WTC11 (cell line): ENCODE results near the gene CCDC34. TPM values are rescaled to one million over a fixed set of nuclear protein-coding genes. Genes with fewer than 3 reads are reported as not detected.

ENCODE experiments used
- ATAC-seq: fragments of 200-7000 bp; cut with Tn5 transposase; 2 replicates; pipeline ENCODE4 v1.10.0; 2021; ENCODE audit warnings: mild to moderate bottlenecking, moderate library complexity
- CTCF ChIA-PET: fragments of 300-600 bp; sonication (Branson Sonifier 250); formaldehyde crosslinking; loops from one replicate; lab custom pipeline; 2021; ENCODE audit warnings: antibody characterized with exemption; lab: Charles Lee
- POLR2A ChIA-PET: fragments of 350-600 bp; sonication (Branson Sonifier 250); formaldehyde crosslinking; loops from one replicate; lab custom pipeline; 2021; ENCODE audit warnings: antibody characterized with exemption; lab: Charles Lee
- DNase-seq: peaks from one replicate; pipeline ENCODE4 v3.0.0; 2021; ENCODE audit warnings: low spot score
- H3K27ac Mint-ChIP-seq: 2 replicates; pipeline ENCODE4 v1.8.0; 2021; ENCODE audit warnings: mixed read lengths
- H3K27me3 Mint-ChIP-seq: 2 replicates; pipeline ENCODE4 v1.8.0; 2021; ENCODE audit warnings: low read depth, mild to moderate bottlenecking, moderate library complexity, mixed read lengths
- H3K36me3 Mint-ChIP-seq: 2 replicates; pipeline ENCODE4 v1.8.0; 2021; ENCODE audit warnings: mixed read lengths
- H3K4me1 Mint-ChIP-seq: 2 replicates; pipeline ENCODE4 v1.8.0; 2022; ENCODE audit warnings: mixed read lengths
- H3K4me3 Mint-ChIP-seq: 2 replicates; pipeline ENCODE4 v1.8.0; 2021; ENCODE audit warnings: mild to moderate bottlenecking, moderate library complexity, mixed read lengths
- H3K9me3 Mint-ChIP-seq: 2 replicates; pipeline ENCODE4 v1.8.0; 2021; ENCODE audit warnings: mixed read lengths
- ATF1 ChIP-seq: sonication (generic); formaldehyde crosslinking; IDR thresholded peaks from 2 replicates; pipeline ENCODE4 v1.8.1; 2023; ENCODE audit warnings: mild to moderate bottlenecking, moderate library complexity, missing genetic modification reagents
- ATF3 ChIP-seq: sonication (generic); formaldehyde crosslinking; conservative IDR thresholded peaks from 2 replicates; pipeline ENCODE4 v1.8.1; 2022; ENCODE audit warnings: mild to moderate bottlenecking, missing genetic modification reagents
- CBFB ChIP-seq: sonication (generic); formaldehyde crosslinking; IDR thresholded peaks from 2 replicates; pipeline ENCODE4 v1.8.1; 2022; ENCODE audit warnings: mild to moderate bottlenecking, low read depth, missing genetic modification reagents
- CTCF ChIP-seq: fragments of 200-600 bp; IDR thresholded peaks from 2 replicates; pipeline ENCODE4 v1.8.0; 2022; ENCODE audit warnings: antibody characterized with exemption
- FOXP1 ChIP-seq: sonication (generic); formaldehyde crosslinking; IDR thresholded peaks from 2 replicates; pipeline ENCODE4 v1.8.0; 2022; ENCODE audit warnings: missing genetic modification reagents, mild to moderate bottlenecking, moderate library complexity, borderline replicate concordance
- NR2C2 ChIP-seq: sonication (generic); formaldehyde crosslinking; IDR thresholded peaks from 2 replicates; pipeline ENCODE4 v1.8.0; 2022; ENCODE audit warnings: mild to moderate bottlenecking, missing genetic modification reagents
- TCF7 ChIP-seq: sonication (generic); formaldehyde crosslinking; IDR thresholded peaks from 2 replicates; pipeline ENCODE4 v1.8.0; 2022; ENCODE audit warnings: mild to moderate bottlenecking, low read depth, missing genetic modification reagents, moderate library complexity
- TP53 ChIP-seq: sonication (generic); formaldehyde crosslinking; IDR thresholded peaks from 2 replicates; pipeline ENCODE4 v1.8.1; 2023; ENCODE audit warnings: mild to moderate bottlenecking, missing genetic modification reagents
- ZBTB21 ChIP-seq: sonication (generic); formaldehyde crosslinking; IDR thresholded peaks from 2 replicates; pipeline ENCODE4 v1.8.1; 2023; ENCODE audit warnings: mild to moderate bottlenecking, missing genetic modification reagents, borderline replicate concordance
- ZNF416 ChIP-seq: fragments of 250-450 bp; sonication (Bioruptor Pico); IDR thresholded peaks from 2 replicates; pipeline ENCODE4 v1.9.0; 2021; ENCODE audit warnings: mild to moderate bottlenecking, inconsistent platforms
- ZNF671 ChIP-seq: fragments of 250-450 bp; sonication (Bioruptor Pico); IDR thresholded peaks from 2 replicates; pipeline ENCODE4 v1.8.0; 2021; ENCODE audit warnings: mild to moderate bottlenecking
- total RNA-seq: library from RNA; stranded (reverse); gene quantifications from 3 replicates; pipeline ENCODE4 v1.2.3, GENCODE V29; 2021
- TF ChIP-seq, protein P1 (sequence below): sonication (generic); formaldehyde crosslinking; IDR thresholded peaks from 2 replicates; pipeline ENCODE4 v1.8.1; 2022; ENCODE audit warnings: low read depth, mild to moderate bottlenecking, moderate library complexity, missing genetic modification reagents, borderline replicate concordance
- TF ChIP-seq, protein P2 (sequence below): fragments of 250-450 bp; sonication (Bioruptor Pico); IDR thresholded peaks from 2 replicates; pipeline ENCODE4 v1.9.0; 2021; ENCODE audit warnings: mild to moderate bottlenecking, borderline replicate concordance
- TF ChIP-seq, protein P3 (sequence below): sonication (generic); formaldehyde crosslinking; IDR thresholded peaks from 2 replicates; pipeline ENCODE4 v1.8.1; 2022; ENCODE audit warnings: missing genetic modification reagents, borderline replicate concordance
- TF ChIP-seq, protein P4 (sequence below): sonication (generic); formaldehyde crosslinking; IDR thresholded peaks from 2 replicates; pipeline ENCODE4 v1.8.0; 2022; ENCODE audit warnings: mild to moderate bottlenecking, missing genetic modification reagents
- TF ChIP-seq, protein P5 (sequence below): sonication (generic); formaldehyde crosslinking; IDR thresholded peaks from 2 replicates; pipeline ENCODE4 v1.8.0; 2023; ENCODE audit warnings: missing genetic modification reagents

CCDC34 gene
- total RNA-seq, 1 experiment from 2014 or later = 23.7 TPM

DNA sequence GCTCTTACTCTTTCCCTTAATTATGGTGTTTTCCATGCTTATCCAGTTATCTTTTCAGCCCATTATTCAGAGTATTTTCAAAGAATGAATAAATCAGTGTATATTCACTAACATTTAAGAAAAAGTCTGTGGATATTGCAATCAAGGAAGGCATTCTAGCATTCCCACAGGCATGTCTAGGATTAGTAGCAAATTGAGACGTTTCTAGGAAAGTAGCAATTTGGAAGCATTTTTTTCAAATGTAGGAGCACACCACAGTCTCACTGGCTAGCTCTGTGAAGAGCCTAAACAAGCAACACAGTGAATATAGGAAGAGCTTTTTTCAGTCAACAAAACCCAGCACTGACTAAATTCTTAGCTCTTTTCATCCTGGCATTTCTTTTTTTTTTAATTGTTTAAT lies 65.4 kb downstream of the CCDC34 start (continued):
- TF ChIP-seq ATF3 (CRISPR knock-in tag) = no peak
- no peak for TF ChIP-seq NR2C2 (CRISPR knock-in tag)

- POLR2A ChIA-PET = interaction anchor here (0.6 kb wide), 1 partner anchor 140 kb away, joined by 3 read pairs; no protein-coding TSS in a partner anchor
- TF ChIP-seq TCF7 (CRISPR knock-in tag) (no peak), CTCF (peak; percentile 39; the same call in 1 of the 2 replicates), CBFB (CRISPR knock-in tag) (no peak), ATF1 (no peak)
- TF ChIP-seq, protein P1, sequence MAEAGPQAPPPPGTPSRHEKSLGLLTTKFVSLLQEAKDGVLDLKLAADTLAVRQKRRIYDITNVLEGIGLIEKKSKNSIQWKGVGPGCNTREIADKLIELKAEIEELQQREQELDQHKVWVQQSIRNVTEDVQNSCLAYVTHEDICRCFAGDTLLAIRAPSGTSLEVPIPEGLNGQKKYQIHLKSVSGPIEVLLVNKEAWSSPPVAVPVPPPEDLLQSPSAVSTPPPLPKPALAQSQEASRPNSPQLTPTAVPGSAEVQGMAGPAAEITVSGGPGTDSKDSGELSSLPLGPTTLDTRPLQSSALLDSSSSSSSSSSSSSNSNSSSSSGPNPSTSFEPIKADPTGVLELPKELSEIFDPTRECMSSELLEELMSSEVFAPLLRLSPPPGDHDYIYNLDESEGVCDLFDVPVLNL (CRISPR knock-in tag) = no peak
- TF ChIP-seq, protein P2, sequence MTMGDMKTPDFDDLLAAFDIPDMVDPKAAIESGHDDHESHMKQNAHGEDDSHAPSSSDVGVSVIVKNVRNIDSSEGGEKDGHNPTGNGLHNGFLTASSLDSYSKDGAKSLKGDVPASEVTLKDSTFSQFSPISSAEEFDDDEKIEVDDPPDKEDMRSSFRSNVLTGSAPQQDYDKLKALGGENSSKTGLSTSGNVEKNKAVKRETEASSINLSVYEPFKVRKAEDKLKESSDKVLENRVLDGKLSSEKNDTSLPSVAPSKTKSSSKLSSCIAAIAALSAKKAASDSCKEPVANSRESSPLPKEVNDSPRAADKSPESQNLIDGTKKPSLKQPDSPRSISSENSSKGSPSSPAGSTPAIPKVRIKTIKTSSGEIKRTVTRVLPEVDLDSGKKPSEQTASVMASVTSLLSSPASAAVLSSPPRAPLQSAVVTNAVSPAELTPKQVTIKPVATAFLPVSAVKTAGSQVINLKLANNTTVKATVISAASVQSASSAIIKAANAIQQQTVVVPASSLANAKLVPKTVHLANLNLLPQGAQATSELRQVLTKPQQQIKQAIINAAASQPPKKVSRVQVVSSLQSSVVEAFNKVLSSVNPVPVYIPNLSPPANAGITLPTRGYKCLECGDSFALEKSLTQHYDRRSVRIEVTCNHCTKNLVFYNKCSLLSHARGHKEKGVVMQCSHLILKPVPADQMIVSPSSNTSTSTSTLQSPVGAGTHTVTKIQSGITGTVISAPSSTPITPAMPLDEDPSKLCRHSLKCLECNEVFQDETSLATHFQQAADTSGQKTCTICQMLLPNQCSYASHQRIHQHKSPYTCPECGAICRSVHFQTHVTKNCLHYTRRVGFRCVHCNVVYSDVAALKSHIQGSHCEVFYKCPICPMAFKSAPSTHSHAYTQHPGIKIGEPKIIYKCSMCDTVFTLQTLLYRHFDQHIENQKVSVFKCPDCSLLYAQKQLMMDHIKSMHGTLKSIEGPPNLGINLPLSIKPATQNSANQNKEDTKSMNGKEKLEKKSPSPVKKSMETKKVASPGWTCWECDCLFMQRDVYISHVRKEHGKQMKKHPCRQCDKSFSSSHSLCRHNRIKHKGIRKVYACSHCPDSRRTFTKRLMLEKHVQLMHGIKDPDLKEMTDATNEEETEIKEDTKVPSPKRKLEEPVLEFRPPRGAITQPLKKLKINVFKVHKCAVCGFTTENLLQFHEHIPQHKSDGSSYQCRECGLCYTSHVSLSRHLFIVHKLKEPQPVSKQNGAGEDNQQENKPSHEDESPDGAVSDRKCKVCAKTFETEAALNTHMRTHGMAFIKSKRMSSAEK = no peak
- TF ChIP-seq, all 79 proteins: peak for 1
- ATAC-seq (peak; percentile 94), DNase-seq (no peak)
- CTCF ChIA-PET = interaction anchor here (0.5 to 4.4 kb wide), 48 partner anchors 9 to 1562 kb away, joined by 3 to 60 read pairs (median 6); partner anchors contain the start of gene LGR4
- H3K4me3 Mint-ChIP-seq = no peak overlapping the region
- H3K27me3 Mint-ChIP-seq = peaks cover 4% of the 10 kb centered on the region; the same call in 1 of the 2 replicates
- H3K9me3 Mint-ChIP-seq = peaks cover 20% of the 10 kb centered on the region
- no peak overlapping the region for H3K27ac Mint-ChIP-seq
- peaks cover 10% of the 10 kb centered on the region for H3K4me1 Mint-ChIP-seq
- H3K36me3 Mint-ChIP-seq = peaks cover 14% of the 10 kb centered on the region
Observed at GRCh38 chr11:27296497-27296896, 66.5 kb downstream of the CCDC34 start.

DNA sequence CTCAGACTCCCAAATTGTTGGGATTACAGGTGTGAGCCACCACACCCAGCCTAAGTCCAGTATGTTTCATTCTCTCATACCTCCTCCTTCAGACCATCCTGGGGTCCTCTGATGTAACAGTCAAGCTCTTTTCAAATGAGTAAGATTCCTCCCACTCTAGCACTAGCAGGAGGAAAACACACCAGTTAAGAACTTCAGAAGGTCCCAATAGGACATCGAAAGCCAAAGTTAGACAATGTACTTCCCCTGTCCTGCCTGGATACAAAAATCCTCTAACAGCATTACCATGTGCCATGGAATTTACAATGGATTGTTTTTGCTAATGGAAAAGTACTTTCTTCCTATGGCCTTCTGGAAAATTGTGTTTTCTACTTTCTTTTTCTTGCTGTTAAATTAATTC lies 67.1 kb downstream of the CCDC34 start:
- Mint-ChIP-seq H3K36me3 (peaks cover 19% of the 10 kb centered on the region), H3K9me3 (peaks cover 26% of the 10 kb centered on the region), H3K27ac (no peak overlapping the region), H3K4me1 (peaks cover 10% of the 10 kb centered on the region), H3K27me3 (peaks cover 6% of the 10 kb centered on the region; the same call in 1 of the 2 replicates), H3K4me3 (no peak overlapping the region)
- CTCF ChIA-PET = interaction anchor here (0.5 to 4.4 kb wide), 48 partner anchors 9 to 1561 kb away, joined by 3 to 60 read pairs (median 6); partner anchors contain the start of gene LGR4
- no peak for ATAC-seq
- POLR2A ChIA-PET = no interaction called here
- no peak for DNase-seq
- TF ChIP-seq, protein P3, sequence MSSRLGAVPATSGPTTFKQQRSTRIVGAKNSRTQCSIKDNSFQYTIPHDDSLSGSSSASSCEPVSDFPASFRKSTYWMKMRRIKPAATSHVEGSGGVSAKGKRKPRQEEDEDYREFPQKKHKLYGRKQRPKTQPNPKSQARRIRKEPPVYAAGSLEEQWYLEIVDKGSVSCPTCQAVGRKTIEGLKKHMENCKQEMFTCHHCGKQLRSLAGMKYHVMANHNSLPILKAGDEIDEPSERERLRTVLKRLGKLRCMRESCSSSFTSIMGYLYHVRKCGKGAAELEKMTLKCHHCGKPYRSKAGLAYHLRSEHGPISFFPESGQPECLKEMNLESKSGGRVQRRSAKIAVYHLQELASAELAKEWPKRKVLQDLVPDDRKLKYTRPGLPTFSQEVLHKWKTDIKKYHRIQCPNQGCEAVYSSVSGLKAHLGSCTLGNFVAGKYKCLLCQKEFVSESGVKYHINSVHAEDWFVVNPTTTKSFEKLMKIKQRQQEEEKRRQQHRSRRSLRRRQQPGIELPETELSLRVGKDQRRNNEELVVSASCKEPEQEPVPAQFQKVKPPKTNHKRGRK (CRISPR knock-in tag) = no peak
- TF ChIP-seq TP53 (CRISPR knock-in tag) = no peak
- TF ChIP-seq ZBTB21 (CRISPR knock-in tag) = no peak
- no peak for TF ChIP-seq ATF1
- no peak for TF ChIP-seq ZNF671 (CRISPR knock-in tag)
- TF ChIP-seq, protein P4, sequence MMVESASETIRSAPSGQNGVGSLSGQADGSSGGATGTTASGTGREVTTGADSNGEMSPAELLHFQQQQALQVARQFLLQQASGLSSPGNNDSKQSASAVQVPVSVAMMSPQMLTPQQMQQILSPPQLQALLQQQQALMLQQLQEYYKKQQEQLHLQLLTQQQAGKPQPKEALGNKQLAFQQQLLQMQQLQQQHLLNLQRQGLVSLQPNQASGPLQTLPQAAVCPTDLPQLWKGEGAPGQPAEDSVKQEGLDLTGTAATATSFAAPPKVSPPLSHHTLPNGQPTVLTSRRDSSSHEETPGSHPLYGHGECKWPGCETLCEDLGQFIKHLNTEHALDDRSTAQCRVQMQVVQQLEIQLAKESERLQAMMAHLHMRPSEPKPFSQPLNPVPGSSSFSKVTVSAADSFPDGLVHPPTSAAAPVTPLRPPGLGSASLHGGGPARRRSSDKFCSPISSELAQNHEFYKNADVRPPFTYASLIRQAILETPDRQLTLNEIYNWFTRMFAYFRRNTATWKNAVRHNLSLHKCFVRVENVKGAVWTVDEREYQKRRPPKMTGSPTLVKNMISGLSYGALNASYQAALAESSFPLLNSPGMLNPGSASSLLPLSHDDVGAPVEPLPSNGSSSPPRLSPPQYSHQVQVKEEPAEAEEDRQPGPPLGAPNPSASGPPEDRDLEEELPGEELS (CRISPR knock-in tag) = no peak
- no peak for TF ChIP-seq NR2C2 (CRISPR knock-in tag)
- TF ChIP-seq, protein P5, sequence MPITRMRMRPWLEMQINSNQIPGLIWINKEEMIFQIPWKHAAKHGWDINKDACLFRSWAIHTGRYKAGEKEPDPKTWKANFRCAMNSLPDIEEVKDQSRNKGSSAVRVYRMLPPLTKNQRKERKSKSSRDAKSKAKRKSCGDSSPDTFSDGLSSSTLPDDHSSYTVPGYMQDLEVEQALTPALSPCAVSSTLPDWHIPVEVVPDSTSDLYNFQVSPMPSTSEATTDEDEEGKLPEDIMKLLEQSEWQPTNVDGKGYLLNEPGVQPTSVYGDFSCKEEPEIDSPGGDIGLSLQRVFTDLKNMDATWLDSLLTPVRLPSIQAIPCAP = no peak
- no peak for TF ChIP-seq ZNF416 (CRISPR knock-in tag)
- TF ChIP-seq FOXP1 (CRISPR knock-in tag) = no peak
